ENCODE data around the gene PSMC6.

DNA sequence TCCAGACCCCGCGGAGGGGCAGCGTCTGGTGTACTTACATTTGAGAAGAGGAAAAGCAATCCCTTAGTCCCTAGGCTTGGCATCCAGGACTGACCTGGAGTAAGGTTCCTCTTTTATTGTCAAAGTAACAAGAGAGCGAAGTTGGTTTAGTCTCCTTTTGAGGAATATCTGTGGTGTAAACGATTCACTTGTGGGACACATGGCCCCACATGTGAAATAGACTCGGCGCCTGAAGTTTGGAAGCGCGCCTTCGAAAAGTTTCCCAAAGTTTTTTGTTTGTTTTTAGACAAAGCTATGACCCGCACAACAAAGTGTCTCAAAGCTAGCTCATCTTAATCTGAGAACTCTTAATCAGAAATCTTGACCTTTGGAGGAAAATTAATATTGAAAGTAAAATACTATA, 23.7 kb downstream of the PSMC6 start:
- no peak for TF ChIP-seq POLR2A (IDR thresholded peaks at IDR 0.05)
- TF ChIP-seq, protein P1, sequence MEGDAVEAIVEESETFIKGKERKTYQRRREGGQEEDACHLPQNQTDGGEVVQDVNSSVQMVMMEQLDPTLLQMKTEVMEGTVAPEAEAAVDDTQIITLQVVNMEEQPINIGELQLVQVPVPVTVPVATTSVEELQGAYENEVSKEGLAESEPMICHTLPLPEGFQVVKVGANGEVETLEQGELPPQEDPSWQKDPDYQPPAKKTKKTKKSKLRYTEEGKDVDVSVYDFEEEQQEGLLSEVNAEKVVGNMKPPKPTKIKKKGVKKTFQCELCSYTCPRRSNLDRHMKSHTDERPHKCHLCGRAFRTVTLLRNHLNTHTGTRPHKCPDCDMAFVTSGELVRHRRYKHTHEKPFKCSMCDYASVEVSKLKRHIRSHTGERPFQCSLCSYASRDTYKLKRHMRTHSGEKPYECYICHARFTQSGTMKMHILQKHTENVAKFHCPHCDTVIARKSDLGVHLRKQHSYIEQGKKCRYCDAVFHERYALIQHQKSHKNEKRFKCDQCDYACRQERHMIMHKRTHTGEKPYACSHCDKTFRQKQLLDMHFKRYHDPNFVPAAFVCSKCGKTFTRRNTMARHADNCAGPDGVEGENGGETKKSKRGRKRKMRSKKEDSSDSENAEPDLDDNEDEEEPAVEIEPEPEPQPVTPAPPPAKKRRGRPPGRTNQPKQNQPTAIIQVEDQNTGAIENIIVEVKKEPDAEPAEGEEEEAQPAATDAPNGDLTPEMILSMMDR (IDR thresholded peaks at IDR 0.05) = no peak
